ENCODE measurements around the gene MYPOP. TPM values are rescaled to one million over a fixed set of nuclear protein-coding genes. Genes with fewer than 3 reads are reported as not detected.
A peak's percentile ranks its signal among the peaks of the same experiment; 100 is the strongest.

Gene MYPOP
- total and polyA plus RNA-seq, 2 of the 13 experiments (the other 11 are each of a cell fraction or from before 2014, with no cell fraction given) = 2.3 to 2.7 TPM

- no peak for TF ChIP-seq ZBTB37 (CRISPR knock-in tag; IDR thresholded peaks at IDR 0.05)
- TF ChIP-seq MTF2 (CRISPR knock-in tag; IDR thresholded peaks at IDR 0.05; ENCODE audit: borderline replicate concordance) = no peak
- TF ChIP-seq HINFP (CRISPR knock-in tag; IDR thresholded peaks at IDR 0.05; ENCODE audit: low read depth) = 0 out of 2 replicates have a peak, but pooled peaks have one; percentile 5
- peak; percentile 28 for TF ChIP-seq ZNF124 (CRISPR knock-in tag; IDR thresholded peaks at IDR 0.05)
- TF ChIP-seq, protein P1, sequence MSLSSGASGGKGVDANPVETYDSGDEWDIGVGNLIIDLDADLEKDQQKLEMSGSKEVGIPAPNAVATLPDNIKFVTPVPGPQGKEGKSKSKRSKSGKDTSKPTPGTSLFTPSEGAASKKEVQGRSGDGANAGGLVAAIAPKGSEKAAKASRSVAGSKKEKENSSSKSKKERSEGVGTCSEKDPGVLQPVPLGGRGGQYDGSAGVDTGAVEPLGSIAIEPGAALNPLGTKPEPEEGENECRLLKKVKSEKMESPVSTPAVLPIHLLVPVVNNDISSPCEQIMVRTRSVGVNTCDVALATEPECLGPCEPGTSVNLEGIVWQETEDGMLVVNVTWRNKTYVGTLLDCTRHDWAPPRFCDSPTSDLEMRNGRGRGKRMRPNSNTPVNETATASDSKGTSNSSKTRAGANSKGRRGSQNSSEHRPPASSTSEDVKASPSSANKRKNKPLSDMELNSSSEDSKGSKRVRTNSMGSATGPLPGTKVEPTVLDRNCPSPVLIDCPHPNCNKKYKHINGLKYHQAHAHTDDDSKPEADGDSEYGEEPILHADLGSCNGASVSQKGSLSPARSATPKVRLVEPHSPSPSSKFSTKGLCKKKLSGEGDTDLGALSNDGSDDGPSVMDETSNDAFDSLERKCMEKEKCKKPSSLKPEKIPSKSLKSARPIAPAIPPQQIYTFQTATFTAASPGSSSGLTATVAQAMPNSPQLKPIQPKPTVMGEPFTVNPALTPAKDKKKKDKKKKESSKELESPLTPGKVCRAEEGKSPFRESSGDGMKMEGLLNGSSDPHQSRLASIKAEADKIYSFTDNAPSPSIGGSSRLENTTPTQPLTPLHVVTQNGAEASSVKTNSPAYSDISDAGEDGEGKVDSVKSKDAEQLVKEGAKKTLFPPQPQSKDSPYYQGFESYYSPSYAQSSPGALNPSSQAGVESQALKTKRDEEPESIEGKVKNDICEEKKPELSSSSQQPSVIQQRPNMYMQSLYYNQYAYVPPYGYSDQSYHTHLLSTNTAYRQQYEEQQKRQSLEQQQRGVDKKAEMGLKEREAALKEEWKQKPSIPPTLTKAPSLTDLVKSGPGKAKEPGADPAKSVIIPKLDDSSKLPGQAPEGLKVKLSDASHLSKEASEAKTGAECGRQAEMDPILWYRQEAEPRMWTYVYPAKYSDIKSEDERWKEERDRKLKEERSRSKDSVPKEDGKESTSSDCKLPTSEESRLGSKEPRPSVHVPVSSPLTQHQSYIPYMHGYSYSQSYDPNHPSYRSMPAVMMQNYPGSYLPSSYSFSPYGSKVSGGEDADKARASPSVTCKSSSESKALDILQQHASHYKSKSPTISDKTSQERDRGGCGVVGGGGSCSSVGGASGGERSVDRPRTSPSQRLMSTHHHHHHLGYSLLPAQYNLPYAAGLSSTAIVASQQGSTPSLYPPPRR (CRISPR knock-in tag; IDR thresholded peaks at IDR 0.05; ENCODE audit: borderline replicate concordance) = no peak
- no peak for TF ChIP-seq ATRX (CRISPR knock-in tag; IDR thresholded peaks at IDR 0.05; ENCODE audit: borderline replicate concordance)
- TF ChIP-seq ZGPAT (CRISPR knock-in tag; IDR thresholded peaks at IDR 0.05) = peak; percentile 81; the same call in 1 of the 2 replicates
- peak; percentile 87 for TF ChIP-seq ELF3 (CRISPR knock-in tag; IDR thresholded peaks at IDR 0.05)
- 0 out of 2 replicates have a peak, but pooled peaks have one; percentile 22 for TF ChIP-seq ZBTB33 (CRISPR knock-in tag; IDR thresholded peaks at IDR 0.05)
- TF ChIP-seq, protein P2, sequence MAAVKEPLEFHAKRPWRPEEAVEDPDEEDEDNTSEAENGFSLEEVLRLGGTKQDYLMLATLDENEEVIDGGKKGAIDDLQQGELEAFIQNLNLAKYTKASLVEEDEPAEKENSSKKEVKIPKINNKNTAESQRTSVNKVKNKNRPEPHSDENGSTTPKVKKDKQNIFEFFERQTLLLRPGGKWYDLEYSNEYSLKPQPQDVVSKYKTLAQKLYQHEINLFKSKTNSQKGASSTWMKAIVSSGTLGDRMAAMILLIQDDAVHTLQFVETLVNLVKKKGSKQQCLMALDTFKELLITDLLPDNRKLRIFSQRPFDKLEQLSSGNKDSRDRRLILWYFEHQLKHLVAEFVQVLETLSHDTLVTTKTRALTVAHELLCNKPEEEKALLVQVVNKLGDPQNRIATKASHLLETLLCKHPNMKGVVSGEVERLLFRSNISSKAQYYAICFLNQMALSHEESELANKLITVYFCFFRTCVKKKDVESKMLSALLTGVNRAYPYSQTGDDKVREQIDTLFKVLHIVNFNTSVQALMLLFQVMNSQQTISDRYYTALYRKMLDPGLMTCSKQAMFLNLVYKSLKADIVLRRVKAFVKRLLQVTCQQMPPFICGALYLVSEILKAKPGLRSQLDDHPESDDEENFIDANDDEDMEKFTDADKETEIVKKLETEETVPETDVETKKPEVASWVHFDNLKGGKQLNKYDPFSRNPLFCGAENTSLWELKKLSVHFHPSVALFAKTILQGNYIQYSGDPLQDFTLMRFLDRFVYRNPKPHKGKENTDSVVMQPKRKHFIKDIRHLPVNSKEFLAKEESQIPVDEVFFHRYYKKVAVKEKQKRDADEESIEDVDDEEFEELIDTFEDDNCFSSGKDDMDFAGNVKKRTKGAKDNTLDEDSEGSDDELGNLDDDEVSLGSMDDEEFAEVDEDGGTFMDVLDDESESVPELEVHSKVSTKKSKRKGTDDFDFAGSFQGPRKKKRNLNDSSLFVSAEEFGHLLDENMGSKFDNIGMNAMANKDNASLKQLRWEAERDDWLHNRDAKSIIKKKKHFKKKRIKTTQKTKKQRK (IDR thresholded peaks at IDR 0.05; ENCODE audit: low read length) = no peak
- TF ChIP-seq HNF4G (IDR thresholded peaks at IDR 0.05; ENCODE audit: borderline replicate concordance, low read depth, low read length) = no peak
- no peak for TF ChIP-seq HNF4G (CRISPR knock-in tag; IDR thresholded peaks at IDR 0.05; ENCODE audit: borderline replicate concordance, low read depth)
Observed at GRCh38 chr19:45862564-45863334, 39.7 kb downstream of the MYPOP start, which contains the start of gene SYMPK (continued).
